ENCODE measurements around the gene LCN6. TPM values are rescaled to one million over a fixed set of nuclear protein-coding genes. Genes with fewer than 3 reads are reported as not detected.

The LCN6 gene
- total and polyA plus RNA-seq, 2 of the 13 experiments (the other 11 are each of a cell fraction or from before 2014, with no cell fraction given), result not detected

GRCh38 chr9:136773386-136774044 lies 25.2 kb upstream of the LCN6 start (continued):
- no peak for TF ChIP-seq WIZ (CRISPR knock-in tag; IDR thresholded peaks at IDR 0.05)
- no peak for TF ChIP-seq IKZF4 (CRISPR knock-in tag; IDR thresholded peaks at IDR 0.05; ENCODE audit: borderline replicate concordance, low read depth, not compliant biosample characterization)
- no peak for TF ChIP-seq HNRNPUL1 (IDR thresholded peaks at IDR 0.05; ENCODE audit: low read depth, low read length)
- TF ChIP-seq TRIM22 (IDR thresholded peaks at IDR 0.05), result no peak
- TF ChIP-seq GABPB1 (CRISPR knock-in tag; IDR thresholded peaks at IDR 0.05), result peak; percentile 72
- TF ChIP-seq RBAK (CRISPR knock-in tag; IDR thresholded peaks at IDR 0.05), result no peak
- TF ChIP-seq NFYC (CRISPR knock-in tag; IDR thresholded peaks at IDR 0.05), result peak; percentile 92
- no peak for TF ChIP-seq TCF7L2 (IDR thresholded peaks at IDR 0.05; ENCODE audit: low read depth, low read length)
- no peak for TF ChIP-seq PRMT3 (CRISPR knock-in tag; IDR thresholded peaks at IDR 0.05; ENCODE audit: borderline replicate concordance, low read depth)
- TF ChIP-seq FOSL2 (CRISPR knock-in tag; IDR thresholded peaks at IDR 0.05), result no peak
- no peak for TF ChIP-seq EED (CRISPR knock-in tag; IDR thresholded peaks at IDR 0.05)
- TF ChIP-seq CHCHD3 (CRISPR knock-in tag; IDR thresholded peaks at IDR 0.05), result no peak
- peak; percentile 18; the same call in 1 of the 2 replicates for TF ChIP-seq RAD51 (IDR thresholded peaks at IDR 0.05; ENCODE audit: borderline replicate concordance)
- TF ChIP-seq NFYB (CRISPR knock-in tag; IDR thresholded peaks at IDR 0.05), result peak; percentile 89
- TF ChIP-seq GABPA (IDR thresholded peaks at IDR 0.05; ENCODE audit: low read depth, low read length), result 0 out of 2 replicates have a peak, but pooled peaks have one; percentile 17
- TF ChIP-seq GABPA (CRISPR knock-in tag; IDR thresholded peaks at IDR 0.05; ENCODE audit: low read depth), result peak; percentile 85
- TF ChIP-seq ZFY (CRISPR knock-in tag; IDR thresholded peaks at IDR 0.05), result peak; percentile 68
- TF ChIP-seq TEAD3 (CRISPR knock-in tag; optimal IDR thresholded peaks at IDR 0.05; ENCODE audit: borderline replicate concordance), result peak; percentile 17
- TF ChIP-seq ZFX (CRISPR knock-in tag; IDR thresholded peaks at IDR 0.05; ENCODE audit: low read depth), result peak; percentile 78
- peak; percentile 66; the same call in 1 of the 2 replicates for TF ChIP-seq ELF1 (CRISPR knock-in tag; IDR thresholded peaks at IDR 0.05)
- no peak for TF ChIP-seq ZNF224 (CRISPR knock-in tag; IDR thresholded peaks at IDR 0.05)
- 0 out of 2 replicates have a peak, but pooled peaks have one; percentile 23 for TF ChIP-seq ZNF574 (CRISPR knock-in tag; IDR thresholded peaks at IDR 0.05)
- 0 out of 2 replicates have a peak, but pooled peaks have one; percentile 67 for TF ChIP-seq NRL (CRISPR knock-in tag; IDR thresholded peaks at IDR 0.05; ENCODE audit: borderline replicate concordance)
- no peak for TF ChIP-seq ZNF264 (CRISPR knock-in tag; IDR thresholded peaks at IDR 0.05)
- peak; percentile 77 for TF ChIP-seq USF2 (IDR thresholded peaks at IDR 0.05; ENCODE audit: low read depth, low read length)
- TF ChIP-seq USF2 (CRISPR knock-in tag; IDR thresholded peaks at IDR 0.05; ENCODE audit: borderline replicate concordance), result peak; percentile 93; the same call in 1 of the 2 replicates
- TF ChIP-seq RBFOX2 (IDR thresholded peaks at IDR 0.05; ENCODE audit: low read depth, low read length), result no peak
